Esophagus (tissue), 2 donors: ENCODE results near the gene PPP1R15A. TPM values are rescaled to one million over a fixed set of nuclear protein-coding genes. Genes with fewer than 3 reads are reported as not detected.
"Not testable (repeated sequence)": the region's sequence is repeated elsewhere in the genome, so short reads cannot be mapped to it uniquely, and the experiment has no call there.

Source experiments
- H3K27ac ChIP-seq, 2 donors: one replicate each; pipeline ENCODE4 v1.5.1; 2013; ENCODE audit warnings: low read depth in 2 of 2, mild to moderate bottlenecking in 2 of 2, inconsistent platforms in 1 of 2, low read length in 1 of 2, moderate library complexity in 1 of 2
- H3K27me3 ChIP-seq, 2 donors: one replicate each; pipeline ENCODE4 v1.6.1; 2013; ENCODE audit warnings: low read length in 2 of 2, control low read depth in 1 of 2, mild to moderate bottlenecking in 1 of 2; ENCODE audit not compliant: insufficient read depth in 2 of 2, control insufficient read depth in 1 of 2
- H3K36me3 ChIP-seq, 2 donors: one replicate each; pipeline ENCODE4 v1.6.1; 2013; ENCODE audit warnings: low read length in 1 of 2; ENCODE audit not compliant: control insufficient read depth in 2 of 2, insufficient read depth in 2 of 2
- H3K4me1 ChIP-seq, 2 donors: one replicate each; pipeline ENCODE4 v1.6.1; 2013; ENCODE audit warnings: low read length in 1 of 2; ENCODE audit not compliant: control insufficient read depth in 2 of 2, insufficient read depth in 2 of 2
- H3K4me3 ChIP-seq, 2 donors: one replicate each; pipeline ENCODE4 v1.5.1; 2013; ENCODE audit warnings: low read length in 2 of 2, mild to moderate bottlenecking in 2 of 2, low read depth in 1 of 2, moderate library complexity in 1 of 2
- H3K9me3 ChIP-seq, 2 donors: one replicate each; pipeline ENCODE4 v1.6.1; 2013; ENCODE audit warnings: mild to moderate bottlenecking in 2 of 2, low read depth in 1 of 2, low read length in 1 of 2, moderate library complexity in 1 of 2; ENCODE audit not compliant: control insufficient read depth in 2 of 2, insufficient read depth in 1 of 2
- WGBS, 2 donors: extraction: QIAGEN DNeasy Blood & Tissue Kit; methylation state at CpG; one replicate each; pipeline ENCODE4 v1.1.7; 2013; 5-methylcytosine and 5-hydroxymethylcytosine counted together
- polyA plus RNA-seq, 2 donors: library from polyadenylated mRNA; stranded (reverse); fragments of 200-250 nt; gene quantifications; one replicate each; pipeline ENCODE4 v1.2.3, GENCODE V29; 2013
- donor health status: healthy with polysubstance abuse.
- donor health status: Bipolar disorder and iron deficiency.

PPP1R15A gene
- polyA plus RNA-seq, 2 donors = 38.0 to 145 TPM

DNA sequence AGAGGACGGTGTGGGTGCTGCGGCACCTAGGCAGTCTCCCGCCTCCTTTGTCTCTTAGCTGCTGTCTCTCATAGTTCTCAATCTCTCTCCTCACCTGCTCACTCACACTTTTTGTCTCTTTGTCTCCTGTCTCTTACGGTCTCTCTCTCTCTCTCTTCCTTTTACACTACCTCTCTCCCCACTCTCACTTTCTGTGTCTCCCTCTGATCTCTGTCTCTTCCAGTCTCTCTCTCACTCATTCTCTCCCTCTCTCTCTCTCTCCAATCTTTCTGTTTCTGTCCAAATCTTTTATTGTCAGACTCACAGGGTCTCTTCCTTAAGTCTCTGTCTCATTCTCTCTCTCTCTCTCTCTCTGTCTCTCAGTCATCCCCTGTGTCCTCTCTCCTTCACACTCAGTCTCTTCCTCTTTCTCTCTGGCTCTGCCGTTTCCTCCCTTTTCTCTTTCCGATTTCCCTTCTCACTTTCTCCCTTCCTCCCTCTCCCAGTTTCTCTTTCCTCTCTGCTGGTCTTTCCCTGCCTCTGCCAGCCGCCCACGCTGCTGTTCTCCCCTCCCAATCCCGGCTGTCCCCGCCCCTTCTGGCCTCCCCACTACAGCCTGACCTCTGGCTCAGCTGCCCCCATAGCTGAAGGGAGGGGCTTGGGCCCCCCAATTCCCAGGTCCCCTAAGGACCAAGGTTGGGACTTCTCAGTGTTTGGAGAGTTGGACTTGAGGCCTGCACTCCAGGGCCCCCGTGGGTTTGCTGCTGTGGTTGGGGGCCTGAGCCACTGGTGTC is 3.9 kb upstream of the PPP1R15A start, which contains the start of gene PLEKHA4:
TSS of gene PLEKHA4 (minus strand) at position 504 of the 773 bp plus-strand sequence. CDS start 997 bp downstream, outside the sequence.
- H3K4me1 ChIP-seq = peaks cover 5 to 9% of the 10 kb centered on the region in 2 donors
- WGBS, 2 donors = 16 to 34% methylated on average over 11 of the region's 11 CpGs
- no peaks in the 10 kb centered on the region for H3K36me3 ChIP-seq
- H3K27me3 ChIP-seq = no peaks in the 10 kb centered on the region
- H3K4me3 ChIP-seq = peak within 1 kb of the TSS; percentile 22 to 24
- no peaks in the 10 kb centered on the region for H3K9me3 ChIP-seq
- peak within 1 kb of the TSS; percentile 67 to 78 for H3K27ac ChIP-seq

DNA sequence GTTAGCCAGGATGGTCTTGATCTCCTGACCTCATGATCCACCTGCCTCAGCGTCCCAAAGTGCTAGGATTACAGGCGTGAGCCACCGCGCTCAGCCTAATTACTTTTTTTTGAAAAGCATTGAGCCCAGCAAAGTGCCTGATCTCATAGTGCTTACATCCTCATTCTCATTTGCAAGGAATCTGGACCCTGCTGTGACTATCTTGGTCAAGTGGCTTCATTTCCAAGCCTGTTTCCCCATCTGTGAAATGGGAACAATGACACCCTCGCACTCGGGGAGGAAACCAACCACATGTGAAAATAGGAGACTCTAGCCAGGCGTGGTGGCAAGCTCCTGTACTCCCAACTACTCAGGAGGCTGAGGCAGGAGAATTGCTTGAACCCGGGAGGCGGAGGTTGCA is 2.2 kb upstream of the PPP1R15A start:
- Histone ChIP-seq H3K4me1 (peaks cover 10 to 14% of the 10 kb centered on the region in 2 donors), H3K36me3 (peaks cover 7 to 10% of the 10 kb centered on the region in 2 donors), H3K27ac (no peak overlapping the region), H3K9me3 (no peaks in the 10 kb centered on the region), H3K27me3 (no peaks in the 10 kb centered on the region), H3K4me3 (no peak overlapping the region)
- WGBS, 2 donors = 95 to 97% methylated on average over 9 of the region's 9 CpGs

DNA sequence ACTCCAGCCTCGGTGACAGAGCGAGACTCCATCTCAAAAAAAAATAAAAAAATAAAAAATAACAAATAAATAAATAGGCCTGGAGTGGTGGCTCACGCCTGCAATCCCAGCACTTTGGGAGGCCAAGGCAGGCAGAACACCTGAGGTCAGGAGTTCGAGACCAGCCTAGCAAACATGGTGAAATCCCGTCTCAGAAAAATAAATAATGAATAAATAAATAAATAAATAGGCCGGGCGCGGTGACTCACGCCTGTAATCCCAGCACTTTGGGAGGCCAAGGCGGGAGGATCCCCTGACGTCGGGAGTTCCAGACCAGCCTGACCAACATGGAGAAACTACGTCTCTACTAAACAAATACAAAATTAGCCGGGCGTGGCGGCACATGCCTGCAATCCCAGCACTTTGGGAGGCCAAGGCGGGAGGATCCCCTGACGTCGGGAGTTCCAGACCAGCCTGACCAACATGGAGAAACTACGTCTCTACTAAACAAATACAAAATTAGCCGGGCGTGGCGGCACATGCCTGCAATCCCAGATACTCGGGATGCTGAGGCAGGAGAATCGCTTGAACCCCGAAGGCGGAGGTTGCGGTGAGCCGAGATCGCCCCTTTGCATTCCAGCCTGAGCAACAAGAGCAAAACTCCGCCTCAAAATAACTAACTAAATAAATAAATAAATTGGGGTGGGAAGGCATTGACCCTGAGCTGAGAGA is 595 bp upstream of the PPP1R15A start:
- Histone ChIP-seq H3K27ac (peak overlapping the region; percentile 65 to 78), H3K4me3 (peak overlapping the region in 1 of 2 donors; percentile 28), H3K4me1 (peaks cover 14 to 15% of the 10 kb centered on the region in 2 donors), H3K36me3 (peaks cover 11 to 16% of the 10 kb centered on the region in 2 donors)
- not testable (repeated sequence) for H3K9me3 ChIP-seq, H3K27me3 ChIP-seq
- WGBS, 2 donors = 54 to 67% methylated on average over 24 to 31 of the region's 31 CpGs

DNA sequence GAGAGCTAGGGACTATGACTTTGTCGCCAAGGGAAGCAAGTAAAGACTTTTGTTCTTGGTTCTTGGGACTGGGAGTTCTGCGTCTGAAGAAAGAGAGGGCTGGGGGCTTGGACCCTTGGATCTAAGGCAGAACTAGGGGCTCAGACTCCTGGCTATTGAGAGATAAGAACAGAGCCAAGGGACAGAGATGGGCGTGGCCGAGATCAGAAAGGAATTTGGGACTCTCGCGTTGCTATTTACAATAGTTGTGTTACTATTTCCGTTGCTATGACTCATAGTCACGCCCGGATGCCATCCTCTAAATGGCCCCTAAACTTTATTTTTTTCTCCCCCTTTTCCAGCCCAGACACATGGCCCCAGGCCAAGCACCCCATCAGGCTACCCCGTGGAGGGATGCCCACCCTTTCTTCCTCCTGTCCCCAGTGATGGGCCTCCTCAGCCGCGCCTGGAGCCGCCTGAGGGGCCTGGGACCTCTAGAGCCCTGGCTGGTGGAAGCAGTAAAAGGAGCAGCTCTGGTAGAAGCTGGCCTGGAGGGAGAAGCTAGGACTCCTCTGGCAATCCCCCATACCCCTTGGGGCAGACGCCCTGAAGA is 759 bp downstream of the PPP1R15A start:
- Histone ChIP-seq H3K27ac (peak overlapping the region; percentile 97 to 100), H3K36me3 (peaks cover 11 to 16% of the 10 kb centered on the region in 2 donors), H3K4me3 (peak overlapping the region; percentile 89 to 93), H3K9me3 (no peaks in the 10 kb centered on the region), H3K27me3 (no peaks in the 10 kb centered on the region), H3K4me1 (peaks cover 7 to 9% of the 10 kb centered on the region in 2 donors)
- 0 to 5% methylated on average over 14 of the region's 14 CpGs for WGBS, 2 donors

DNA sequence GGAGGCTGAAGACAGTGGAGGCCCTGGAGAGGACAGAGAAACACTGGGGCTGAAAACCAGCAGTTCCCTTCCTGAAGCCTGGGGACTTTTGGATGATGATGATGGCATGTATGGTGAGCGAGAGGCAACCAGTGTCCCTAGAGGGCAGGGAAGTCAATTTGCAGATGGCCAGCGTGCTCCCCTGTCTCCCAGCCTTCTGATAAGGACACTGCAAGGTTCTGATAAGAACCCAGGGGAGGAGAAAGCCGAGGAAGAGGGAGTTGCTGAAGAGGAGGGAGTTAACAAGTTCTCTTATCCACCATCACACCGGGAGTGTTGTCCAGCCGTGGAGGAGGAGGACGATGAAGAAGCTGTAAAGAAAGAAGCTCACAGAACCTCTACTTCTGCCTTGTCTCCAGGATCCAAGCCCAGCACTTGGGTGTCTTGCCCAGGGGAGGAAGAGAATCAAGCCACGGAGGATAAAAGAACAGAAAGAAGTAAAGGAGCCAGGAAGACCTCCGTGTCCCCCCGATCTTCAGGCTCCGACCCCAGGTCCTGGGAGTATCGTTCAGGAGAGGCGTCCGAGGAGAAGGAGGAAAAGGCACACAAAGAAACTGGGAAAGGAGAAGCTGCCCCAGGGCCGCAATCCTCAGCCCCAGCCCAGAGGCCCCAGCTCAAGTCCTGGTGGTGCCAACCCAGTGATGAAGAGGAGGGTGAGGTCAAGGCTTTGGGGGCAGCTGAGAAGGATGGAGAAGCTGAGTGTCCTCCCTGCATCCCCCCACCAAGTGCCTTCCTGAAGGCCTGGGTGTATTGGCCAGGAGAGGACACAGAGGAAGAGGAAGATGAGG is 1.5 kb downstream of the PPP1R15A start:
- H3K4me1 ChIP-seq = peaks cover 7 to 9% of the 10 kb centered on the region in 2 donors
- WGBS, 2 donors = 22 to 35% methylated on average over 14 of the region's 14 CpGs

DNA sequence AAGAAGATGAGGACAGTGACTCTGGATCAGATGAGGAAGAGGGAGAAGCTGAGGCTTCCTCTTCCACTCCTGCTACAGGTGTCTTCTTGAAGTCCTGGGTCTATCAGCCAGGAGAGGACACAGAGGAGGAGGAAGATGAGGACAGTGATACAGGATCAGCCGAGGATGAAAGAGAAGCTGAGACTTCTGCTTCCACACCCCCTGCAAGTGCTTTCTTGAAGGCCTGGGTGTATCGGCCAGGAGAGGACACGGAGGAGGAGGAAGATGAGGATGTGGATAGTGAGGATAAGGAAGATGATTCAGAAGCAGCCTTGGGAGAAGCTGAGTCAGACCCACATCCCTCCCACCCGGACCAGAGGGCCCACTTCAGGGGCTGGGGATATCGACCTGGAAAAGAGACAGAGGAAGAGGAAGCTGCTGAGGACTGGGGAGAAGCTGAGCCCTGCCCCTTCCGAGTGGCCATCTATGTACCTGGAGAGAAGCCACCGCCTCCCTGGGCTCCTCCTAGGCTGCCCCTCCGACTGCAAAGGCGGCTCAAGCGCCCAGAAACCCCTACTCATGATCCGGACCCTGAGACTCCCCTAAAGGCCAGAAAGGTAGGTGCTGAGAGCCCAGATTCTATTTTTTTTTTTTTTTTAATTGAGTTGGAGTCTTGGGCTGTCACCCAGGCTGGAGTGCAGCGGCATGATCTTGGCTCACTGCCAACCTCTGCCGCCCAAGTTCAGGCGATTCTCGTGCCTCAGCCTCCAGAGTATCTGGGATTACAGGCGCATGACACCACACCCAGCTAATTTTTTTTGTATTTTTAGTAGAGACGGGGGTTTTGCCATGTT is 2.3 kb downstream of the PPP1R15A start:
- H3K9me3 ChIP-seq = no peaks in the 10 kb centered on the region
- peaks cover 7 to 9% of the 10 kb centered on the region in 2 donors for H3K4me1 ChIP-seq
- peaks cover 11 to 16% of the 10 kb centered on the region in 2 donors for H3K36me3 ChIP-seq
- H3K27me3 ChIP-seq = no peaks in the 10 kb centered on the region
- WGBS, 2 donors = 10 to 25% methylated on average over 17 of the region's 17 CpGs
- peak overlapping the region; percentile 97 to 100 for H3K27ac ChIP-seq
- H3K4me3 ChIP-seq = peak overlapping the region; percentile 89 to 93

More for the DNA sequence above, 1.5 kb downstream of the PPP1R15A start:
- Histone ChIP-seq H3K27ac (peak overlapping the region; percentile 97 to 100), H3K27me3 (no peaks in the 10 kb centered on the region), H3K36me3 (peaks cover 11 to 16% of the 10 kb centered on the region in 2 donors), H3K4me3 (peak overlapping the region; percentile 89 to 93), H3K9me3 (no peaks in the 10 kb centered on the region)

DNA sequence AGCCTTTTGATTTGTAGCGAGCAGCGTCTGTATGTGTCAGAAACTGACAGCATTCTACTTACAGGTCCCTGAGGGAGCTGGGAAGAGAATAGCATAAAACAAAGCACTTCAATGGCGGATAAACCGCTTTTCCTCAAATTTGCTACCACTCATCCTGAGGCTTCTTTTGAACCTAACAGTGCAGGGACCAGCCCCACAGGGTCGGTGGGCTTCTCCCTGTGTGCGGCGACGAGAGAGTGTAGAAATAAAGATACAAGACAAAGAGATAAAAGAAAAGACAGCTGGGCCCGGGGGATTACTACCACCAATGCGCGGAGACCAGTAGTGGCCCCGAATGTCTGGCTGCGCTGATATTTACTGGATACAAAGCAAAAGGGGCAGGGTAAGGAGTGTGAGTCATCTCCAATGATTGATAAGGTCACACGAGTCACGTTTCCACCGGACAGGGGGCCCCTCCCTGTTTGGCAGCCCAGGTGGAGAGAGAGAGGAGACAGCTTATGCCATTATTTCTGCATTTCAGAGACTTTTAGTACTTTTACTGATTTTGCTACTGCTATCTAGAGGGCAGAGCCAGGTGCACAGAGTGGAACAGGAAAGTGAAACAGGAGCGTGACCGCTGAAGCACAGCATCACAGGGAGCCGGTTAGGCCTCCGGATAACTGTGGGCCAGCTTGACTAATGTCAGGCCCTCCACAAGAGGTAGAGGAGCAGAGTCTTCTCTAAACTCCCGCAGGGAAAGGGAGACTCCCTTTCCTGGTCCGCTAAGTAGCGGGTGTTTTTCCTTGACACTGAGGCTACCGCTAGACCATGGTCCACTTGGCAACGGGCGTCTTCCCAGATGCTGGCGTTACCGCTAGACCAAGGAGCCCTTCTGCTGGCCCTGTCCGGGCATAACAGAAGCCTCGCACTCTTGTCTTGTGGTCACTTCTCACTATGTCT is 4.1 kb downstream of the PPP1R15A start:
- H3K9me3 ChIP-seq, H3K4me1 ChIP-seq, H3K27me3 ChIP-seq: not testable (repeated sequence)
- Histone ChIP-seq H3K4me3 (peak overlapping the region; percentile 17 to 89), H3K36me3 (peaks cover 11 to 16% of the 10 kb centered on the region in 2 donors), H3K27ac (peak overlapping the region; percentile 97 to 100)
- 61 to 65% methylated on average over 30 of the region's 30 CpGs for WGBS, 2 donors

GRCh38 chr19:48877855-48878195 is 5.6 kb downstream of the PPP1R15A start:
- 82 to 88% methylated on average over 6 of the region's 6 CpGs for WGBS, 2 donors
- Histone ChIP-seq H3K4me1 (peaks cover 7 to 9% of the 10 kb centered on the region in 2 donors), H3K4me3 (no peak overlapping the region), H3K27ac (peak overlapping the region in 1 of 2 donors; percentile 46), H3K9me3 (peaks cover 0 to 3% of the 10 kb centered on the region in 2 donors), H3K36me3 (peaks cover 11 to 16% of the 10 kb centered on the region in 2 donors), H3K27me3 (no peaks in the 10 kb centered on the region)
